ENCODE data around the gene PATJ. TPM values are rescaled to one million over a fixed set of nuclear protein-coding genes. Genes with fewer than 3 reads are reported as not detected.
"Not testable (repeated sequence)": the region's sequence is repeated elsewhere in the genome, so short reads cannot be mapped to it uniquely, and the experiment has no call there.

Gene PATJ
- total and polyA plus RNA-seq, 10 donors = 2.3 to 32.2 (median 17.7) TPM

DNA sequence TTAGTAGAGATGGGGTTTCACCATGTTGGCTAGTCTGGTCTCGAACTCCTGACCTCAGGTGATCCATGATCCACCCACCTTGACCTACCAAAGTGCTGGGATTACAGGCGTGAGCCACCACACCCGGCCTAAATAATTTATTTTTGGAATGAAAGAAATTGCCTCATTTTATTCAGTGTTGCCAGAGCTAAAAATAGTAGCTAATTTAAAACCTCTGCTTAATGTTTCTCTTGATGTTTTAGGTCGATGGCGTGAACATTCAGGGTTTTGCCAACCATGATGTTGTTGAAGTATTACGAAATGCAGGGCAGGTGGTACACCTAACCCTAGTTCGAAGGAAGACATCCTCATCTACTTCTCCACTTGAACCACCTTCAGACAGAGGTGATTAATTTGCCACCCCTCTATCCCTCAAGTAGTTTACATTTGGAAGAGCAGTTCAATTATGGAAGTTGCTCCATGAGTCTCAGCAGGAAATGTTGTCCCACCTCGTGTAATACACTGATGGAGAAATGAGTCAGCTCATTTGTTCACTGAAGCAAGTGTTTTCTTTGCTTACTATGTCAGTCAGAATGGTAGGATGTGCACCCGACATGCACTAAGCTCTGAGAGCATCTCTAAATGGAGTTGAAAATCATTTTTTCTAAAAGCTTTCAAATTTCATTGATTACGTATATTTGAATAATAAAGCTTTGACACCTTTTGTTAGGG is 54.9 kb downstream of the PATJ start:
- H3K9me3 ChIP-seq = no peaks in the 10 kb centered on the region
- 76 to 92% (median 85%) methylated on average over 10 of the region's 10 CpGs for WGBS, 5 donors
- H3K4me1 ChIP-seq = no peaks in the 10 kb centered on the region
- no peak for DNase-seq
- no peak overlapping the region for H3K4me3 ChIP-seq
- H3K36me3 ChIP-seq = peaks cover 0 to 60% (median 8%) of the 10 kb centered on the region in 6 donors
- H3K27ac ChIP-seq = no peak overlapping the region
- intact Hi-C loops (cut with DNase I; ENCODE audit: low total_unique reads) = no loop called here
- H3K27me3 ChIP-seq (replicated peaks in 1 of 7) = no peaks in the 10 kb centered on the region
- TF ChIP-seq, protein P1, sequence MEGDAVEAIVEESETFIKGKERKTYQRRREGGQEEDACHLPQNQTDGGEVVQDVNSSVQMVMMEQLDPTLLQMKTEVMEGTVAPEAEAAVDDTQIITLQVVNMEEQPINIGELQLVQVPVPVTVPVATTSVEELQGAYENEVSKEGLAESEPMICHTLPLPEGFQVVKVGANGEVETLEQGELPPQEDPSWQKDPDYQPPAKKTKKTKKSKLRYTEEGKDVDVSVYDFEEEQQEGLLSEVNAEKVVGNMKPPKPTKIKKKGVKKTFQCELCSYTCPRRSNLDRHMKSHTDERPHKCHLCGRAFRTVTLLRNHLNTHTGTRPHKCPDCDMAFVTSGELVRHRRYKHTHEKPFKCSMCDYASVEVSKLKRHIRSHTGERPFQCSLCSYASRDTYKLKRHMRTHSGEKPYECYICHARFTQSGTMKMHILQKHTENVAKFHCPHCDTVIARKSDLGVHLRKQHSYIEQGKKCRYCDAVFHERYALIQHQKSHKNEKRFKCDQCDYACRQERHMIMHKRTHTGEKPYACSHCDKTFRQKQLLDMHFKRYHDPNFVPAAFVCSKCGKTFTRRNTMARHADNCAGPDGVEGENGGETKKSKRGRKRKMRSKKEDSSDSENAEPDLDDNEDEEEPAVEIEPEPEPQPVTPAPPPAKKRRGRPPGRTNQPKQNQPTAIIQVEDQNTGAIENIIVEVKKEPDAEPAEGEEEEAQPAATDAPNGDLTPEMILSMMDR (IDR thresholded peaks at IDR 0.05 in 8 of 11, conservative IDR thresholded peaks at IDR 0.05 in 3 of 11) = no peak
- TF ChIP-seq POLR2A (IDR thresholded peaks at IDR 0.05) = no peak
- no peak for TF ChIP-seq POLR2AphosphoS5 (IDR thresholded peaks at IDR 0.05)

DNA sequence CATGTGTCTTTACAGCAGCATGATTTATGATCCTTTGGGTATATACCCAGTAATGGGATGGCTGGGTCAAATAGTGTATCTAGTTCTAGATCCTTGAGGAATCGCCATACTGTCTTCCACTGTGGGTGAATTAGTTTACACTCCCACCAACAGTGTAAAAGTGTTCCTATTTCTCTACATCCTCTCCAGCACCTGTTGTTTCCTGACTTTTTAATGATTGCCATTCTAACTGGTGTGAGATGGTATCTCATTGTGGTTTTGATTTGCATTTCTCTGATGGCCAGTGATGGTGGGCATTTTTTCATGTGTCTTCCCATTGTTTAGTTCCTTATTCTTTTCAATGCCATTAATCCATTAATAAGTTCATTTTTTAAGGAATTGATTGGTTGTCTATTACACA is 58.8 kb downstream of the PATJ start:
- peaks cover 0 to 71% (median 12%) of the 10 kb centered on the region in 6 donors for H3K36me3 ChIP-seq
- H3K9me3 ChIP-seq; intact Hi-C loops (cut with DNase I; ENCODE audit: low total_unique reads); H3K27me3 ChIP-seq (replicated peaks in 1 of 7); H3K4me3 ChIP-seq; H3K4me1 ChIP-seq; H3K27ac ChIP-seq; DNase-seq: not testable (repeated sequence)
- WGBS, 5 donors = 85 to 97% (median 96%) methylated on average over 1 of the region's 1 CpG

DNA sequence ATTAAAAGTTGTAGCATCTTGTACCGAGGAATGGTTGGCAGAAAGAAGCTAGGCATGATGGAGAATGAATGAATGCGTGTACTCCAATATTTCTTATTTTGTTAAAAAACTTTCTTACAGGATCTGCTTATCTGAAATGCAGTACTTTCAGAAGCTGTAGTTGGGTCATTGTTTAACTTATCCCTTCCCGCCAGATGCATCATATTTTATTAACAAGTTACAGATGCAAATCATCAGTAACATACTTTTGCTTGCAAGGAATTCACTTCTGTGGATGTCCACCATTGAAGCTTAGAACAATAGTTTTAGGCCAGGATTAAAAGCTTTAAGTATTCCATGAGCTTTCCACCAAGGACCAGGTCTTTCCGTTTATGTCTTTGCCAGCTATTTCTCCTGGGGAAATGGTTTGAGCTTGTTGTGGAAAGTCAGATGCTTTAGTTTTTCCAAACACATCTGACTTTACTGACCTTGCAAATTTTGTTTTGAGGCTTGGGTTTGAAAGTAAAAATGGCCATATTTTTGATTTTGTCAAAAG is 65.4 kb downstream of the PATJ start:
- Histone ChIP-seq H3K27me3 (replicated peaks in 1 of 7) (no peaks in the 10 kb centered on the region), H3K27ac (no peak overlapping the region), H3K9me3 (no peaks in the 10 kb centered on the region), H3K4me1 (no peaks in the 10 kb centered on the region), H3K4me3 (no peak overlapping the region), H3K36me3 (peaks cover 0 to 65% (median 4%) of the 10 kb centered on the region in 6 donors)
- TF ChIP-seq POLR2AphosphoS5 (IDR thresholded peaks at IDR 0.05) (no peak), POLR2A (IDR thresholded peaks at IDR 0.05) (no peak)
- no peak for DNase-seq
- intact Hi-C loops (cut with DNase I; ENCODE audit: low total_unique reads) = no loop called here
- 86 to 91% (median 88%) methylated on average over 4 of the region's 4 CpGs for WGBS, 5 donors

DNA sequence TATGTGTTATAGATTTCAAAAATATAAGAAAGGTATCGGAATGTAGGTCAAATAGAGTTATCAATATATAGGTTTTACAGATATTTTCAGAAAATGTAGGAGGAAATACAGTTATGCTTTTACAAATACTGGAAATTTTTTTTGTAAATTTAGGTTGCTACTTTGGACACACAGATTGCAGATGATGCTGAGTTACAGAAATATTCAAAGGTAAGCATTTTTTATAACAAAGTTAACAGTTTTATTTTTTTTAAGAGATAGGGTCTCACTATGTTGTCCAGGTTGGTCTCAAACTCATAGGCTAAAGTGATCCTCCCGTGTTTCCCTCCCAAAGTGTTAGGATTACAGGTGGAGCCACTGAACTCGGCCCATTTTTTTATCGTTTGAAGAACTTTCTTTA is 66.0 kb downstream of the PATJ start:
- Histone ChIP-seq H3K36me3 (peaks cover 0 to 61% (median 3%) of the 10 kb centered on the region in 6 donors), H3K4me3 (no peak overlapping the region), H3K27me3 (replicated peaks in 1 of 7) (no peaks in the 10 kb centered on the region), H3K9me3 (no peaks in the 10 kb centered on the region), H3K27ac (no peak overlapping the region), H3K4me1 (no peaks in the 10 kb centered on the region)
- no peak for TF ChIP-seq POLR2AphosphoS5 (IDR thresholded peaks at IDR 0.05)
- WGBS, 5 donors = 93 to 98% (median 95%) methylated on average over 4 of the region's 4 CpGs
- intact Hi-C loops (cut with DNase I; ENCODE audit: low total_unique reads) = no loop called here
- no peak for DNase-seq

DNA sequence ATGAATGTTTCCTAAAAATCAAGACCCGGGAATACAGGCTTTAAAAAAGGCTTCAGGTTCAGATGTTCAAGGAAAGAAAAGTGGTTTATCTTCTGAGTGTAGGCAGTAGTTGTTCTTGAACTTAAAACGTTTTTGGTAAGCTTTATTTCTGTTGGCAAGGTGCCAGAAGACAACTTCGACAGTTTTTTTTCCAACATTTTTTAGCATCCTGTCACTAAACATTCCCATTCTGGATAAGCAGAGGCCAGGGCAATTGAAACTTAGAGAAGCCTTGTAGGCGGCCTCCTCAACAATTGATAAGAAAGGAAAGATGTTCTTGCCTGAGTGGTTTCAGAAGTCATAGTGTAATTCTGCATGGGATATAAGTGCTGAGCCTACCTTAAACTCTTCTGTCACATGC is 66.7 kb downstream of the PATJ start:
- no peaks in the 10 kb centered on the region for H3K9me3 ChIP-seq
- H3K27ac ChIP-seq = no peak overlapping the region
- intact Hi-C loops (cut with DNase I; ENCODE audit: low total_unique reads) = no loop called here
- H3K27me3 ChIP-seq (replicated peaks in 1 of 7) = no peaks in the 10 kb centered on the region
- peaks cover 0 to 57% (median 3%) of the 10 kb centered on the region in 6 donors for H3K36me3 ChIP-seq
- DNase-seq = no peak
- no peak overlapping the region for H3K4me3 ChIP-seq
- no peaks in the 10 kb centered on the region for H3K4me1 ChIP-seq
- WGBS, 5 donors = 61 to 75% (median 72%) methylated on average over 4 of the region's 4 CpGs
- TF ChIP-seq POLR2AphosphoS5 (IDR thresholded peaks at IDR 0.05) (no peak), POLR2A (IDR thresholded peaks at IDR 0.05) (no peak)
- TF ChIP-seq, protein P1 (IDR thresholded peaks at IDR 0.05 in 8 of 11, conservative IDR thresholded peaks at IDR 0.05 in 3 of 11) = no peak
